H9 (cell line): ENCODE measurements around the gene LDLRAD4. TPM values are rescaled to one million over a fixed set of nuclear protein-coding genes. Genes with fewer than 3 reads are reported as not detected.

Source experiments
- DNase-seq: peaks from one replicate; pipeline ENCODE4 v3.0.0-alpha.2; 2017
- H2AFZ ChIP-seq: one replicate; pipeline ENCODE4 v1.6.1; 2013; ENCODE audit warnings: mild to moderate bottlenecking, low read length, control low read depth, moderate library complexity
- H2AK5ac ChIP-seq: 2 replicates; pipeline ENCODE4 v1.6.1; 2013; ENCODE audit warnings: low read length, control low read depth, mixed read lengths; ENCODE audit not compliant: insufficient read length
- H2BK120ac ChIP-seq: one replicate; pipeline ENCODE4 v1.6.1; 2013; ENCODE audit warnings: low read depth, mild to moderate bottlenecking, low read length, control low read depth, inconsistent platforms; ENCODE audit not compliant: poor library complexity, severe bottlenecking
- H2BK12ac ChIP-seq: 2 replicates; pipeline ENCODE4 v1.6.1; 2013; ENCODE audit warnings: low read length, control low read depth, mixed read lengths, low read depth; ENCODE audit not compliant: insufficient read length
- H2BK15ac ChIP-seq: 2 replicates; pipeline ENCODE4 v1.6.1; 2013; ENCODE audit warnings: low read depth, low read length, control low read depth
- H2BK20ac ChIP-seq: one replicate; pipeline ENCODE4 v1.6.1; 2013; ENCODE audit warnings: low read depth, mild to moderate bottlenecking, low read length, control low read depth, inconsistent platforms; ENCODE audit not compliant: poor library complexity, severe bottlenecking
- H2BK5ac ChIP-seq: 2 replicates; pipeline ENCODE4 v1.6.1; 2013; ENCODE audit warnings: low read length, control low read depth, mixed read lengths; ENCODE audit not compliant: insufficient read length
- H3K14ac ChIP-seq: 2 replicates; pipeline ENCODE4 v1.6.1; 2013; ENCODE audit warnings: low read length, control low read depth; ENCODE audit not compliant: insufficient read depth
- H3K18ac ChIP-seq: 2 replicates; pipeline ENCODE4 v1.6.1; 2013; ENCODE audit warnings: low read depth, mild to moderate bottlenecking, mixed read lengths, low read length, control low read depth; ENCODE audit not compliant: insufficient read length
- H3K23ac ChIP-seq: 2 replicates; pipeline ENCODE4 v1.6.1; 2013; ENCODE audit warnings: low read length, control low read depth, mixed read lengths, low read depth; ENCODE audit not compliant: insufficient read length
- H3K23me2 ChIP-seq: 2 replicates; pipeline ENCODE4 v1.6.1; 2013; ENCODE audit warnings: low read depth, mild to moderate bottlenecking, mixed read lengths, low read length, control low read depth; ENCODE audit not compliant: insufficient read length, poor library complexity, severe bottlenecking
- H3K27ac ChIP-seq: 2 replicates; pipeline ENCODE4 v1.5.1; 2013; ENCODE audit warnings: low read length, control low read depth, mixed read lengths, low read depth; ENCODE audit not compliant: insufficient read length
- H3K27me3 ChIP-seq: 2 replicates; pipeline ENCODE4 v1.6.1; 2013; ENCODE audit warnings: low read length, control low read depth, inconsistent platforms; ENCODE audit not compliant: insufficient read depth
- H3K4ac ChIP-seq: 2 replicates; pipeline ENCODE4 v1.6.1; 2013; ENCODE audit warnings: low read depth, mild to moderate bottlenecking, control low read depth, inconsistent platforms, low read length, moderate library complexity
- H3K4me1 ChIP-seq: 2 replicates; pipeline ENCODE4 v1.6.1; 2013; ENCODE audit warnings: low read length, control low read depth, inconsistent platforms; ENCODE audit not compliant: insufficient read depth
- H3K4me2 ChIP-seq: 2 replicates; pipeline ENCODE4 v1.6.1; 2013; ENCODE audit warnings: low read length, control low read depth, mixed read lengths; ENCODE audit not compliant: insufficient read length, insufficient read depth
- H3K56ac ChIP-seq: 2 replicates; pipeline ENCODE4 v1.6.1; 2013; ENCODE audit warnings: low read depth, mild to moderate bottlenecking, mixed read lengths, low read length, control low read depth; ENCODE audit not compliant: insufficient read length
- H3K79me1 ChIP-seq: 2 replicates; pipeline ENCODE4 v1.6.1; 2013; ENCODE audit warnings: low read depth, mild to moderate bottlenecking, moderate library complexity, low read length, control low read depth, inconsistent platforms; ENCODE audit not compliant: insufficient read depth, poor library complexity, severe bottlenecking
- H3K79me2 ChIP-seq: 2 replicates; pipeline ENCODE4 v1.6.1; 2013; ENCODE audit warnings: low read length, control low read depth, inconsistent platforms; ENCODE audit not compliant: insufficient read depth
- H3K9ac ChIP-seq: 2 replicates; pipeline ENCODE4 v1.6.1; 2013; ENCODE audit warnings: low read length, control low read depth, mixed read lengths; ENCODE audit not compliant: insufficient read length; ENCODE audit errors: extremely low read depth
- H3K9me3 ChIP-seq: one replicate; pipeline ENCODE4 v1.6.1; 2013; ENCODE audit warnings: low read depth, low read length, inconsistent platforms; ENCODE audit not compliant: control insufficient read depth
- H3T11ph ChIP-seq: one replicate; pipeline ENCODE4 v1.6.1; 2013; ENCODE audit warnings: mild to moderate bottlenecking, low read length, control low read depth, inconsistent platforms
- H4K20me1 ChIP-seq: one replicate; pipeline ENCODE4 v1.6.1; 2013; ENCODE audit not compliant: control insufficient read depth, insufficient read length, insufficient read depth
- H4K5ac ChIP-seq: 2 replicates; pipeline ENCODE4 v1.6.1; 2013; ENCODE audit warnings: low read depth, mild to moderate bottlenecking, mixed read lengths, low read length, control low read depth; ENCODE audit not compliant: insufficient read length
- H4K8ac ChIP-seq: replicated peaks from 2 replicates; pipeline ENCODE4 v1.6.1; 2013; ENCODE audit warnings: low read length, control low read depth, mixed read lengths, low read depth; ENCODE audit not compliant: insufficient read length
- H4K91ac ChIP-seq: 2 replicates; pipeline ENCODE4 v1.6.1; 2013; ENCODE audit warnings: low read depth, mild to moderate bottlenecking, moderate library complexity, mixed read lengths, low read length, control low read depth; ENCODE audit not compliant: insufficient read length
- H3K27ac Mint-ChIP-seq, 3 experiments: 2 replicates in 2 of 3; 3 replicates in 1 of 3; pipeline ENCODE4 v1.8.0; 2020 to 2021; ENCODE audit warnings: mixed read lengths in 3 of 3, mild to moderate bottlenecking in 1 of 3, moderate library complexity in 1 of 3
- H3K27me3 Mint-ChIP-seq: 2 replicates; pipeline ENCODE4 v1.8.0; 2021; ENCODE audit warnings: low read depth, mild to moderate bottlenecking, moderate library complexity, mixed read lengths
- H3K36me3 Mint-ChIP-seq, 3 experiments: 2 replicates in 2 of 3; 3 replicates in 1 of 3; pipeline ENCODE4 v1.8.0; 2020 to 2021; ENCODE audit warnings: low read depth in 3 of 3, mixed read lengths in 3 of 3; ENCODE audit not compliant: insufficient read depth in 1 of 3
- H3K4me1 Mint-ChIP-seq, 2 experiments: 2 replicates each; pipeline ENCODE4 v1.8.0; 2020; ENCODE audit warnings: mixed read lengths in 2 of 2
- H3K4me3 Mint-ChIP-seq, 2 experiments: 2 replicates in 1 of 2; 3 replicates in 1 of 2; pipeline ENCODE4 v1.8.0; 2020 to 2021; ENCODE audit warnings: mild to moderate bottlenecking in 2 of 2, mixed read lengths in 2 of 2, moderate library complexity in 1 of 2
- H3K9me3 Mint-ChIP-seq, 2 experiments: 2 replicates in 1 of 2; 3 replicates in 1 of 2; pipeline ENCODE4 v1.8.0; 2020; ENCODE audit warnings: mild to moderate bottlenecking in 2 of 2, mixed read lengths in 2 of 2, moderate library complexity in 1 of 2
- CTCF ChIP-seq: fragments of 200-600 bp; sonication (generic); conservative IDR thresholded peaks from 3 replicates; pipeline ENCODE4 v1.8.0; 2021; ENCODE audit warnings: antibody characterized with exemption, mild to moderate bottlenecking
- WGBS: extraction: QIAGEN DNeasy Blood & Tissue Kit; methylation state at CpG from one replicate; pipeline ENCODE4 v1.1.7; 2013; ENCODE audit warnings: missing lambda C conversion rate, low lambda C conversion rate, mixed read lengths; ENCODE audit not compliant: insufficient read length; ENCODE audit errors: extremely low coverage; 5-methylcytosine and 5-hydroxymethylcytosine counted together
- total RNA-seq: library from RNA; stranded (reverse); gene quantifications from 2 replicates; pipeline ENCODE4 v1.2.1, GENCODE V29; 2021

LDLRAD4 gene
- total RNA-seq, 1 experiment from 2014 or later = 3.9 TPM

- no peak overlapping the region for H4K8ac ChIP-seq
- no peak overlapping the region for H3K23ac ChIP-seq
- H3K23me2 ChIP-seq = no peaks in the 10 kb centered on the region
- no peak overlapping the region for H3K18ac ChIP-seq
- H2BK5ac ChIP-seq = no peak overlapping the region
- Mint-ChIP-seq H3K4me1 (peaks cover 17 to 21% of the 10 kb centered on the region in 2 experiments), H3K9me3 (no peaks in the 10 kb centered on the region), H3K4me3 (no peak overlapping the region), H3K27me3 (peaks cover 16% of the 10 kb centered on the region), H3K36me3 (peaks cover 0 to under 1% (median 0%) of the 10 kb centered on the region in 3 experiments; a peak in 1 of 7 replicates), H3K27ac (no peak overlapping the region)
- no peak overlapping the region for H3K14ac ChIP-seq
- no peaks in the 10 kb centered on the region for H3K79me1 ChIP-seq
- WGBS = no CpG with 5 or more reads among the region's 8 CpGs
- no peak overlapping the region for H2AFZ ChIP-seq
- H3K9ac ChIP-seq = no peak overlapping the region
- no peak overlapping the region for H2BK20ac ChIP-seq
- no peak overlapping the region for H4K5ac ChIP-seq
- H2BK12ac ChIP-seq = no peak overlapping the region
- H3T11ph ChIP-seq = no peak overlapping the region
- no peaks in the 10 kb centered on the region for H3K4me1 ChIP-seq
- no peaks in the 10 kb centered on the region for H3K79me2 ChIP-seq
- no peak overlapping the region for H2AK5ac ChIP-seq
- H3K27me3 ChIP-seq = no peaks in the 10 kb centered on the region; the same call in 1 of the 2 replicates
- H3K56ac ChIP-seq = no peak overlapping the region
- H2BK15ac ChIP-seq = no peak overlapping the region
- H3K4me2 ChIP-seq = no peak overlapping the region
- H3K4ac ChIP-seq = no peak overlapping the region
- no peak for TF ChIP-seq CTCF
- H3K27ac ChIP-seq = no peak overlapping the region
- no peaks in the 10 kb centered on the region for H4K20me1 ChIP-seq
- H4K91ac ChIP-seq = no peak overlapping the region
- no peak overlapping the region for H2BK120ac ChIP-seq
- H3K9me3 ChIP-seq = no peaks in the 10 kb centered on the region
- no peak for DNase-seq
Measured at GRCh38 chr18:13615432-13615861, 396.9 kb downstream of the LDLRAD4 start.
